ENCODE measurements around the gene GALNT10.

Gene GALNT10

GRCh38 chr5:154329062-154329461, 138.5 kb downstream of the GALNT10 start:
- DNase-seq = no peak

- DNase-seq = no peak
These were observed 139.0 kb downstream of the GALNT10 start for GRCh38 chr5:154329519-154330040.

- DNase-seq = no peak
These were observed 139.6 kb downstream of the GALNT10 start for GRCh38 chr5:154330097-154330667.

GRCh38 chr5:154331232-154331631, 140.7 kb downstream of the GALNT10 start:
- no peak for DNase-seq

- no peak for DNase-seq
These were observed 141.4 kb downstream of the GALNT10 start for GRCh38 chr5:154331924-154332323.

DNA sequence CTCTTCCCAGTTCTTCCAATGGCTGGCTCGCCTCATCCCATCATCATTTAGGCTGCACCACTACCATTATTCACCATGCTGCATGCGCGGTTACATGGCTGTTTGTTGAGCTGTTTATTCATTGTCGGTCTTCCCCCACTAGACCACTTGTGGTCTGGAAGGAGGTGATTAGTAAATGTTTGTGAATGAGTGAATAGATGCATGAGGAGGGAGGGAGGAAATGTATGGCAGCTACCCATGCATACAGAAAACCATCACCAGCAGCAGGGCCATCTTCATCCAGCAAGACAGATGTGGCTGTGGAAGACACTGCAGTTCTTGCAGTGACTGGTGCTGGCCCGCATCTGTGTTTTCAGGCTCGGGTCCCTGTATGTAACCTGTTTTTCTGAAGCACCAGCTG, 141.9 kb downstream of the GALNT10 start:
- no peak for DNase-seq

GRCh38 chr5:154333016-154333415, 142.5 kb downstream of the GALNT10 start:
- no peak for DNase-seq

DNA sequence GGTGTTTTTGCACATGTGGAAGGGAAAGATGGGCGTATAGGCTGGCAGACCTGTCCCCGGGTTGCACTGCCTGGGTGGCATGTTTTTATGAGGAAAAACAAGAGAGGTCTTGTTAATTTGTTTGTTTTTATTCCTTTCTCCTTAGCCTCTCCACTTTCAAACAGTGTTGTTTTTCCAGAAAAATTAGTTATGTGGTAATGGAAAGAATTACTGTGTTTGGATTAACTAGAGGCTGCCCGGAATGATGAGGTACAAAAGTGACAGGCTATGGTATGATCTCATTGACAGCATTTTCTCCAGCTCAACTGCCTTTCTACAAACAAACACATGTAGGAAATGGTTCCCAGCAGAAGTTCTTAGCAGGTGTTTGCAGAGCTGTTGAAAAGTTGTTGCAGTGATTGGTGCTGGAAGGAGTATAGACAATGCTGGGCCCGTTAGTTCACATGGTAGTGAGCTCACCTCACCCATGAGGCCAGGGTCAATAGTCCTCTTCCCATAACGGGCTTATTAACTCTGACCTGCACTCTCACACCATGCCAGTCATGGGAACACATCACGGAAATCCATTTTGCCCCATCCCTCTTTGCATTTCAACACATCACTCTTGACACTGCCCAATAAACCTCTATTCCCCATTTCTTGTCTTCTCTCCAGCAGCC, 144.0 kb downstream of the GALNT10 start:
- DNase-seq = no peak

DNA sequence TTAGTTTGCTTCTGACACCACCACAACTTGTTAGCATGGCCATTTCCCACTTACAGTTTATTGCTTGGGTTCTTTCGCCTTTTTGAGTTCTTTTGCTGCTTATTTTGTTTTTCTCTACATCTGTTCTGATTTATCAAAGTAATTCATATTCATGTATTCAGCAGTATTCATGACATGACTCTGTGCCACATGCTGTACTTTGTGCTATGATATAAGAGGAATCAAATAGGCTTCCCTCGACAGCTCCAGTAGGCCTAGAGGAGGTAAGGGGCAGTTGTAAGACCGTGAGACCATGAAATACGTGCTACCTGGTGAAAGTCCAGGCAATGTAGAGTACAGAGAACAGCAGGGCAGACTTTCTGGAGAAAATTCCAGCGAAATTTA, 144.5 kb downstream of the GALNT10 start:
- DNase-seq = no peak

DNA sequence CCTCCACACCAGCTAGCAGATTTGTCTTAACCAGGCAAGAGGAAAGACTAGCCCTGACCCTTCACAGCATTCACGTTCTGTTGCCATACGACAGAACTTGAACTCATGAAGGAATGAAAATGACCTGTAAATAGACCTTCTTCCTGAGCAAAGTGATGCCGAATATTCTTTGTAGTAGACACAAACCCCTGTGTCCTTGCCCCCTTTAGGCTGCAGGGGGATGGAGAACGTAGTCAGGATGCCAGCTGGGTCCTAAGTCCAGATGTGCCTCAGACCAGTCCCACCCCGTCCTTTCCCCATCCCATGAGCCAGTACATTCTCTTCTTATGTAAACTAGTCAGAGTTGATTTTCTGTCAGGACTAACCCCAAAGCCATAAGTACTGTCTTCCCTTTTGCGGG, 151.1 kb downstream of the GALNT10 start:
- DNase-seq = no peak

DNA sequence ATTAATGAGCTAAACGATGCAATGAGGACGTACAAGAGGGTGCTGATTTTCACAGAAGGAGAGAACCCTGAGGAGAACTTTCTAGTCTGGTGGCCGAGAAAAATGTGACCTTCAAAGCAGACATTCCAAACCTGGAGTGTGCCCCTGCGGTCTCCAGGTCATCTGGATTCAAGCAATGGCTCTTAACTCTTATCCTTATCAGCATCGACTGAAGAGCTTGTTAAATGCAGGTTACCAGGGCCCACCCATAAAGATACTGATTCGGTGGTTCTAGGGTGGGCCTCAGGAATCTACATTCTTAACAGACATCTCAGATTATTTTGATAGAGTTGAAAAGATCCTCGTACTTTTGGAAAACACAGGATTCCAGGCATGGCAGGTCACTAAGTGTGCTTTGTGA, 151.7 kb downstream of the GALNT10 start:
- DNase-seq = no peak

GRCh38 chr5:154342963-154343362, 152.4 kb downstream of the GALNT10 start:
- DNase-seq = no peak

GRCh38 chr5:154344461-154344860, 153.9 kb downstream of the GALNT10 start:
- no peak for DNase-seq

- DNase-seq = no peak
These were observed 154.9 kb downstream of the GALNT10 start for GRCh38 chr5:154345255-154345952.

- DNase-seq = no peak
These were observed 155.9 kb downstream of the GALNT10 start for GRCh38 chr5:154346427-154346826.

- DNase-seq = no peak
These were observed 159.2 kb downstream of the GALNT10 start for GRCh38 chr5:154349626-154350264.

- no peak for DNase-seq
These were observed 160.6 kb downstream of the GALNT10 start for GRCh38 chr5:154351141-154351540.

DNA sequence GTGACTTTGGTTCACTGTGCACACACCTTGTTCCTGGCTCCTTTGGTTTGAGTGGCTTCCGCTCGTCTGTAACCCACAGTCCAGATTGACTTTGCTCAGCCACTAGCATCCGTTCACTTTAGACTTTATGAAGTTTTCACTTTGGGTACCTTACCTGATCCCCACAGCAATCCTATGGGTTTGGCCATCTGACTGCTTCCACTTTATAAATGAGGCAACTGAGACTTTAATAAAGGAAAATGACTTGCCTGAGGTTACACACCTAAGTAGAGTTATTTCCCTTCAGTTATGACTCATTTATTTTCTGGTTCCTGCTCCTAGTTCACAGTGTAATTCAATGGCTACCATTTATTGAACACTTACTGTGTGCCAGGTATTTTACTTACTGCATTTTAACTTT, 161.0 kb downstream of the GALNT10 start:
- no peak for DNase-seq

DNA sequence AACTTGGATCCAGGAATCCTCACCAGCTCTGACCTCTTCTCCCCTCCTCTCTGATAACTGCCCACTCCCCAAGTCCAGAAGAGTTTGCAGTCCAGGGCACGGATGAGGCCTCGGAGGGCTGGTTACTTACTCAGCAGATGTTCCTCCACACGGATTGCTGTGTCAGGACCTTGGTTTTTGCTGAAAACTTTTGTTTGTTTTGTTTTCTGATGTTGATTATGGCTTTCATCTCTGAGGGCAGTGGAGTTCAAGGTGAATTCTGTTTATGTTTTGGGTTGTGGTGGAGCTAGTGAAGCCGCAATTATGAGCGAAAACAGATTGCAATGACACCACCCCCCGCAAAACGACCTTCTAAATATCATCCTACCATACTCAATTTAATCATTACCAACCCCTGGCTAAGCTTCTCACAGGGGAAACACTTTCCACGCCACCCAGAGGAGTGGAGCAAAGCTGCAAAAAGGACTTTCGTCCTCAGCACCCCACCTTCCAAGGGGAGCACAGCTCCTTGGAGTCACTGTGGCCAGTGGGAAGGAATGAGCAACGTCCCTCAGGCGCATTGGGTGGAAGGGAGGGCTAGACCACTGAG, 162.5 kb downstream of the GALNT10 start:
- no peak for DNase-seq

- no peak for DNase-seq
These were observed 164.6 kb downstream of the GALNT10 start for GRCh38 chr5:154355129-154355611.

- no peak for DNase-seq
These were observed 165.6 kb downstream of the GALNT10 start for GRCh38 chr5:154356020-154356655.

DNA sequence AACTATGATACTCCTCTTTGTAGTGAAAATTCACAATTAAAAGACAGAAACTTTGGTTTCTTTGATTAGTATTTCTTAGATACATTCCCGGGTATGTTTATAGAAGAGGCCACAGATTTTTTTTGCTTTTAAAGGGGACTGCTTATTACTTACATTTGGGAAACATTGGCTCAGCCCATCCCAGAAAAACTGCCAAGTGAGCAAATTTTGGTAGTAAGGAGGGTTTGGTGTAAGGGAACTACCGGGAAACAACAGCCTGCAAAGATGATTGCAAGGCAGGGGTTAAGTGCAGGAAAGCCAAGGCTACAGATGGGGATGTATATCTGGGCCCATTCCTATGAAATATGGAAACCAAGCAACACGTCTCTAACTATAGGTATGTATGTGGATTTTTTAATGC, 166.4 kb downstream of the GALNT10 start:
- no peak for DNase-seq

Measured in stimulated activated CD4-positive, alpha-beta T cell treated with anti-CD3 and anti-CD28 coated beads, Interleukin-4, amount 100 ng/mL, for 4 hours (primary cell).